Keratinocyte (primary cell): Measurements from ENCODE around the gene NPR1. TPM values are rescaled to one million over a fixed set of nuclear protein-coding genes. Genes with fewer than 3 reads are reported as not detected.

Source experiments
- DNase-seq: peaks from one replicate; pipeline ENCODE4 v3.0.0-alpha.2; 2011; ENCODE audit warnings: low read depth, missing footprints, low spot score
- FAIRE-seq: peaks from 2 replicates; lab custom pipeline; 2011; peaks lifted over from hg19 to GRCh38; lab: Jason Lieb, UNC
- H2AFZ ChIP-seq: 2 replicates; pipeline ENCODE4 v1.6.0; 2012; ENCODE audit warnings: low read length, control low read depth, inconsistent platforms; ENCODE audit not compliant: control insufficient read depth
- H3K27ac ChIP-seq: 2 replicates; pipeline ENCODE4 v1.5.1; 2011; ENCODE audit warnings: low read length; ENCODE audit not compliant: control insufficient read depth, insufficient read depth
- H3K27me3 ChIP-seq: 3 replicates; pipeline ENCODE4 v1.6.0; 2011; ENCODE audit warnings: low read length; ENCODE audit not compliant: control insufficient read depth, insufficient read depth; ENCODE audit errors: extremely low read depth
- H3K36me3 ChIP-seq, 2 experiments: 2 replicates in 1 of 2; 3 replicates in 1 of 2; pipeline ENCODE4 v1.5.1; 2011; ENCODE audit warnings: low read length in 2 of 2, mild to moderate bottlenecking in 1 of 2; ENCODE audit not compliant: control insufficient read depth in 2 of 2, insufficient read depth in 2 of 2; ENCODE audit errors: extremely low read depth in 1 of 2
- H3K4me1 ChIP-seq: 3 replicates; pipeline ENCODE4 v1.5.1; 2011; ENCODE audit warnings: low read length; ENCODE audit not compliant: control insufficient read depth, insufficient read depth; ENCODE audit errors: extremely low read depth
- H3K4me2 ChIP-seq: 3 replicates; pipeline ENCODE4 v1.6.0; 2011; ENCODE audit warnings: low read depth, low read length; ENCODE audit not compliant: control insufficient read depth, insufficient read depth; ENCODE audit errors: extremely low read depth
- H3K4me3 ChIP-seq, 3 experiments: fragments of 200-600 bp in 1 of 3; sonication (generic) in 1 of 3; 2 replicates in 2 of 3; 3 replicates in 1 of 3; pipeline ENCODE4 v1.5.1; 2011 to 2016; ENCODE audit warnings: low read length in 3 of 3, mild to moderate bottlenecking in 3 of 3, control low read depth in 2 of 3, inconsistent platforms in 1 of 3, low read depth in 1 of 3, mixed read lengths in 1 of 3, mixed run types in 1 of 3, moderate library complexity in 1 of 3; ENCODE audit not compliant: control insufficient read depth in 2 of 3, insufficient read depth in 2 of 3; ENCODE audit errors: extremely low read depth in 1 of 3
- H3K79me2 ChIP-seq: 2 replicates; pipeline ENCODE4 v1.6.0; 2012; ENCODE audit warnings: low read length; ENCODE audit not compliant: control insufficient read depth, insufficient read depth
- H3K9ac ChIP-seq: 3 replicates; pipeline ENCODE4 v1.6.0; 2011; ENCODE audit warnings: low read length; ENCODE audit not compliant: control insufficient read depth, insufficient read depth; ENCODE audit errors: extremely low read depth
- H3K9me1 ChIP-seq: 3 replicates; pipeline ENCODE4 v1.6.0; 2011; ENCODE audit warnings: low read length; ENCODE audit not compliant: control insufficient read depth, insufficient read depth; ENCODE audit errors: extremely low read depth
- H3K9me3 ChIP-seq: 2 replicates; pipeline ENCODE4 v1.5.1; 2012; ENCODE audit warnings: low read depth, low read length; ENCODE audit not compliant: control insufficient read depth
- H4K20me1 ChIP-seq: 3 replicates; pipeline ENCODE4 v1.6.0; 2011; ENCODE audit warnings: low read length; ENCODE audit not compliant: control insufficient read depth, insufficient read depth; ENCODE audit errors: extremely low read depth
- CTCF ChIP-seq, 3 experiments: IDR thresholded peaks in 1 of 3; conservative IDR thresholded peaks in 1 of 3; optimal IDR thresholded peaks in 1 of 3; 2 replicates in 2 of 3; 3 replicates in 1 of 3; pipeline versions ENCODE3 to v1.5.1; 2011; ENCODE audit warnings: low read length in 3 of 3, mild to moderate bottlenecking in 3 of 3, moderate library complexity in 2 of 3, control low read depth in 1 of 3, inconsistent platforms in 1 of 3; ENCODE audit not compliant: insufficient read depth in 2 of 3; ENCODE audit errors: extremely low read depth in 1 of 3
- EZH2 ChIP-seq: IDR thresholded peaks from one replicate; pipeline ENCODE4 v1.6.1; 2012; ENCODE audit warnings: inconsistent platforms, mild to moderate bottlenecking, low read length, moderate library complexity
- dilution Hi-C: fragments of 300-500 bp; cut with MboI; formaldehyde crosslinking; loops from one replicate; pipeline ENCODE4 v1.7.0; 2020; ENCODE audit warnings: low sequenced_read_pairs; ENCODE audit not compliant: extremely low pct_ligation_motif_present
- polyA plus RNA-seq, 5 experiments: library from polyadenylated mRNA; depleted of rRNA in 3 of 5; stranded (reverse) in 3 of 5; stranded (forward) in 1 of 5; unstranded in 1 of 5; fragments of >200 nt; gene quantifications; 1 replicate in 1 of 5; 2 replicates in 3 of 5; 3 replicates in 1 of 5; pipeline versions ENCODE4 v1.2.1 to v1.2.3, GENCODE V29; 2011 to 2012; ENCODE audit warnings: missing spikeins in 2 of 5, low read depth in 1 of 5, low replicate concordance in 1 of 5

The NPR1 gene
- polyA plus RNA-seq, 1 donor (not counting 4 experiments of a cell fraction or from before 2014, with no cell fraction given): not detected

GRCh38 chr1:153727463-153728304, 49.2 kb downstream of the NPR1 start, which contains the start of gene INTS3:
Gene INTS3 (plus strand): TSS chr1:153728050. CDS start chr1:153728635, 585 bp downstream.
- peak within 1 kb of the TSS; percentile 94 for H3K4me2 ChIP-seq
- H3K9me1 ChIP-seq: no peaks in the 10 kb centered on the region
- H3K9me3 ChIP-seq: no peaks in the 10 kb centered on the region
- dilution Hi-C loops: no loop called here
- H3K27me3 ChIP-seq: no peaks in the 10 kb centered on the region
- H4K20me1 ChIP-seq: no peaks in the 10 kb centered on the region
- peak within 1 kb of the TSS; percentile 99 for H3K9ac ChIP-seq
- H3K27ac ChIP-seq: peak within 1 kb of the TSS; percentile 97
- FAIRE-seq (peak; percentile 90), DNase-seq (peak; percentile 98)
- H2AFZ ChIP-seq: peak within 1 kb of the TSS; percentile 98
- H3K4me1 ChIP-seq: peaks cover 8% of the 10 kb centered on the region
- TF ChIP-seq EZH2 (no peak), CTCF (optimal IDR thresholded peaks at IDR 0.05 in 1 of 3, IDR thresholded peaks at IDR 0.05 in 1 of 3, conservative IDR thresholded peaks at IDR 0.05 in 1 of 3; ENCODE audit: extremely low read depth in 1 of 3, insufficient read depth in 2 of 3, low read length in 3 of 3) (peak in 1 of 3 experiments; percentile 5)
- H3K79me2 ChIP-seq: peaks cover 12% of the 10 kb centered on the region
- H3K4me3 ChIP-seq: peak within 1 kb of the TSS; percentile 92 to 96 (median 93)
- H3K36me3 ChIP-seq: no peaks in the 10 kb centered on the region

- DNase-seq (no peak), FAIRE-seq (no peak)
- peak overlapping the region; percentile 94 for H3K4me2 ChIP-seq
- no peaks in the 10 kb centered on the region for H3K27me3 ChIP-seq
- H2AFZ ChIP-seq: peak overlapping the region; percentile 74
- TF ChIP-seq EZH2: no peak
- peak in 1 of 3 experiments; percentile 1 for TF ChIP-seq CTCF (optimal IDR thresholded peaks at IDR 0.05 in 1 of 3, IDR thresholded peaks at IDR 0.05 in 1 of 3, conservative IDR thresholded peaks at IDR 0.05 in 1 of 3; ENCODE audit: extremely low read depth in 1 of 3, insufficient read depth in 2 of 3, low read length in 3 of 3)
- dilution Hi-C loops: no loop called here
- peak overlapping the region; percentile 89 to 96 (median 92) for H3K4me3 ChIP-seq
- no peaks in the 10 kb centered on the region for H4K20me1 ChIP-seq
- H3K27ac ChIP-seq: peak overlapping the region; percentile 97
- peak overlapping the region; percentile 99 for H3K9ac ChIP-seq
- H3K9me1 ChIP-seq: no peaks in the 10 kb centered on the region
- H3K4me1 ChIP-seq: peaks cover 8% of the 10 kb centered on the region
- no peaks in the 10 kb centered on the region for H3K9me3 ChIP-seq
- H3K36me3 ChIP-seq: peaks cover 0 to 1% of the 10 kb centered on the region in 2 experiments
- peaks cover 12% of the 10 kb centered on the region for H3K79me2 ChIP-seq
These were observed 50.0 kb downstream of the NPR1 start for GRCh38 chr1:153728305-153729066.
